H1 (cell line): ENCODE data around the gene SLX9. TPM values are rescaled to one million over a fixed set of nuclear protein-coding genes. Genes with fewer than 3 reads are reported as not detected.

ENCODE experiments used
- CHD1 ChIP-seq: IDR thresholded peaks from 2 replicates; pipeline ENCODE4 v1.6.1; 2012; ENCODE audit warnings: low read depth, low read length, improper control_type of control experiment
- SIN3A ChIP-seq, 2 experiments: IDR thresholded peaks in 1 of 2; conservative IDR thresholded peaks in 1 of 2; 2 replicates each; pipeline ENCODE4 v1.6.1; 2011 to 2012; ENCODE audit warnings: low read length in 2 of 2, improper control_type of control experiment in 1 of 2, low read depth in 1 of 2, mild to moderate bottlenecking in 1 of 2
- polyA plus RNA-seq, 7 experiments: library from polyadenylated mRNA; depleted of rRNA in 3 of 7; stranded (reverse) in 5 of 7; unstranded in 2 of 7; fragments of >200 nt in 5 of 7; fragments of 200-250 nt in 2 of 7; gene quantifications; 1 replicate in 5 of 7; 2 replicates in 1 of 7; 4 replicates in 1 of 7; pipeline versions ENCODE4 v1.2.1 to v1.2.3, GENCODE V29; 2011 to 2013; ENCODE audit warnings: missing spikeins in 2 of 7, mixed read lengths in 2 of 7
- total RNA-seq: library from RNA; stranded (reverse); fragmentation: NEBNext Ultra II Directional; extraction: Animal tissue kit (Norgen Biotek cat#: 25700); gene quantifications from 2 replicates; pipeline ENCODE4 v1.2.1, GENCODE V29; 2021

The SLX9 gene
- total and polyA plus RNA-seq, 2 of the 8 experiments (the other 6 are each of a cell fraction or from before 2014, with no cell fraction given) = 17.7 to 57.3 TPM

GRCh38 chr21:44890338-44890931 is 49.4 kb upstream of the SLX9 start (continued):
- TF ChIP-seq SIN3A (conservative IDR thresholded peaks at IDR 0.05 in 1 of 2, IDR thresholded peaks at IDR 0.05 in 1 of 2; ENCODE audit: low read depth in 1 of 2, low read length in 2 of 2) (no peak), CHD1 (no peak)
- TF ChIP-seq, all 59 proteins: peak for 0
